ENCODE measurements around the gene HBM.

DNA sequence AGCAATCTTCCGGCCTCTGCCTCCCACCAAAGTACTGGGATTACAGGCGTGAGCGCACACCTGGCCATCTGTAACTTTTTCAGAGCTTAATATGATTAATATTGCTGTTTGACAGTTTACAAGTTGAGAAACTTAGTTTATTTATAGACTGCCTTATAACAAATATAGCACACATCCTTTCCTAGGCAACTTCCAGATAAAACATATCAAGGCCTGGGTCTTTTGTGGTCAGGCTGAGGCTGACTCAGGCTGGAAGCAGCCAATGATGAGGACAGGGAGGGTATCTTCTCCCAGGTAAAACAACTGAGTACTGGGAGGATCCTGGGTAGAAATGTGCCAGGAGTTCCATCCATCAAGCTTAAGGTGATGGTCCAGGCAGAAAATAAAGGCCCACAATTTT is 47.2 kb downstream of the HBM start:
- TF ChIP-seq, protein P1, sequence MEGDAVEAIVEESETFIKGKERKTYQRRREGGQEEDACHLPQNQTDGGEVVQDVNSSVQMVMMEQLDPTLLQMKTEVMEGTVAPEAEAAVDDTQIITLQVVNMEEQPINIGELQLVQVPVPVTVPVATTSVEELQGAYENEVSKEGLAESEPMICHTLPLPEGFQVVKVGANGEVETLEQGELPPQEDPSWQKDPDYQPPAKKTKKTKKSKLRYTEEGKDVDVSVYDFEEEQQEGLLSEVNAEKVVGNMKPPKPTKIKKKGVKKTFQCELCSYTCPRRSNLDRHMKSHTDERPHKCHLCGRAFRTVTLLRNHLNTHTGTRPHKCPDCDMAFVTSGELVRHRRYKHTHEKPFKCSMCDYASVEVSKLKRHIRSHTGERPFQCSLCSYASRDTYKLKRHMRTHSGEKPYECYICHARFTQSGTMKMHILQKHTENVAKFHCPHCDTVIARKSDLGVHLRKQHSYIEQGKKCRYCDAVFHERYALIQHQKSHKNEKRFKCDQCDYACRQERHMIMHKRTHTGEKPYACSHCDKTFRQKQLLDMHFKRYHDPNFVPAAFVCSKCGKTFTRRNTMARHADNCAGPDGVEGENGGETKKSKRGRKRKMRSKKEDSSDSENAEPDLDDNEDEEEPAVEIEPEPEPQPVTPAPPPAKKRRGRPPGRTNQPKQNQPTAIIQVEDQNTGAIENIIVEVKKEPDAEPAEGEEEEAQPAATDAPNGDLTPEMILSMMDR (IDR thresholded peaks at IDR 0.05; ENCODE audit: low read depth, low read length), result no peak
- TF ChIP-seq POLR2A (IDR thresholded peaks at IDR 0.05; ENCODE audit: extremely low read depth, insufficient read length) (no peak), MYC (IDR thresholded peaks at IDR 0.05; ENCODE audit: low read depth, low read length) (no peak)
- TF ChIP-seq, protein P2, sequence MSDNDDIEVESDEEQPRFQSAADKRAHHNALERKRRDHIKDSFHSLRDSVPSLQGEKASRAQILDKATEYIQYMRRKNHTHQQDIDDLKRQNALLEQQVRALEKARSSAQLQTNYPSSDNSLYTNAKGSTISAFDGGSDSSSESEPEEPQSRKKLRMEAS (IDR thresholded peaks at IDR 0.05; ENCODE audit: low read depth, low read length), result no peak
